Astrocyte (in vitro differentiated cells and primary cell): ENCODE measurements around the gene NFAM1.

Source experiments
- EZH2 ChIP-seq: IDR thresholded peaks from 2 replicates; pipeline ENCODE4 v1.6.1; 2012; ENCODE audit warnings: mild to moderate bottlenecking, low read length, inconsistent platforms; ENCODE audit not compliant: insufficient read depth
- TF ChIP-seq, protein P1 (sequence below): IDR thresholded peaks from 2 replicates; pipeline ENCODE4 v1.5.1; 2011; ENCODE audit warnings: low read depth, mild to moderate bottlenecking, inconsistent platforms, low read length, moderate library complexity; ENCODE audit not compliant: insufficient read depth

DNA sequence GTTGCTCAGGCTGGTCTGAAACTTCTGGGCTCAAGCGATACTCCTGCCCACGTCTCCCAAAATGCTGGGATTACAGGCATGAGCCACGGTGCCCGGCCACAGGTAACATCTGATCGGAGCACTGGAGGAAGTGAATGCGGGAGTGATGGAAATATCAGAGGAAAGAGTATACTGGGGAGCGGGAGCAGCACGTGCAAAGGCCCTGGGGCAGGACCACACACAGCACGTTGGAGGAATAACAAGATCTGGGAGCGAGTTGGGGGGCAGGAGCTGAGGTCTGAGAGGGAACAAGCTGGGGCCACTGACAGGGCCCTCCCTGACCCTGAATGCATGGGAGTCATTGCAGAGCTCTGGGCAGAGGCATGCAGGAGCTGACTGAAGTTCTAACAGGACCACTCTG lies 70.7 kb downstream of the NFAM1 start:
- TF ChIP-seq, protein P1, sequence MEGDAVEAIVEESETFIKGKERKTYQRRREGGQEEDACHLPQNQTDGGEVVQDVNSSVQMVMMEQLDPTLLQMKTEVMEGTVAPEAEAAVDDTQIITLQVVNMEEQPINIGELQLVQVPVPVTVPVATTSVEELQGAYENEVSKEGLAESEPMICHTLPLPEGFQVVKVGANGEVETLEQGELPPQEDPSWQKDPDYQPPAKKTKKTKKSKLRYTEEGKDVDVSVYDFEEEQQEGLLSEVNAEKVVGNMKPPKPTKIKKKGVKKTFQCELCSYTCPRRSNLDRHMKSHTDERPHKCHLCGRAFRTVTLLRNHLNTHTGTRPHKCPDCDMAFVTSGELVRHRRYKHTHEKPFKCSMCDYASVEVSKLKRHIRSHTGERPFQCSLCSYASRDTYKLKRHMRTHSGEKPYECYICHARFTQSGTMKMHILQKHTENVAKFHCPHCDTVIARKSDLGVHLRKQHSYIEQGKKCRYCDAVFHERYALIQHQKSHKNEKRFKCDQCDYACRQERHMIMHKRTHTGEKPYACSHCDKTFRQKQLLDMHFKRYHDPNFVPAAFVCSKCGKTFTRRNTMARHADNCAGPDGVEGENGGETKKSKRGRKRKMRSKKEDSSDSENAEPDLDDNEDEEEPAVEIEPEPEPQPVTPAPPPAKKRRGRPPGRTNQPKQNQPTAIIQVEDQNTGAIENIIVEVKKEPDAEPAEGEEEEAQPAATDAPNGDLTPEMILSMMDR, result no peak
- TF ChIP-seq EZH2, result no peak
